Chondrocyte (in vitro differentiated cells): ENCODE measurements around the gene CACNG5. TPM values are rescaled to one million over a fixed set of nuclear protein-coding genes. Genes with fewer than 3 reads are reported as not detected.

Experiments
- DNase-seq: peaks from one replicate; pipeline ENCODE4 v3.0.0; 2021; ENCODE audit warnings: mixed read lengths, low spot score
- H3K27ac Mint-ChIP-seq: one replicate; pipeline ENCODE4 v1.8.0; 2021; ENCODE audit warnings: mild to moderate bottlenecking, moderate library complexity, mixed read lengths; ENCODE audit not compliant: unreplicated experiment
- H3K27me3 Mint-ChIP-seq: 2 replicates; pipeline ENCODE4 v1.8.0; 2021; ENCODE audit warnings: low read depth, mixed read lengths
- H3K36me3 Mint-ChIP-seq: 2 replicates; pipeline ENCODE4 v1.8.0; 2021; ENCODE audit warnings: low read depth, mixed read lengths
- H3K4me1 Mint-ChIP-seq: 2 replicates; pipeline ENCODE4 v1.8.0; 2021; ENCODE audit warnings: low read depth, mild to moderate bottlenecking, mixed read lengths
- H3K4me3 Mint-ChIP-seq: one replicate; pipeline ENCODE4 v1.8.0; 2021; ENCODE audit warnings: mild to moderate bottlenecking, moderate library complexity, mixed read lengths; ENCODE audit not compliant: unreplicated experiment
- H3K9me3 Mint-ChIP-seq: 2 replicates; pipeline ENCODE4 v1.8.0; 2021; ENCODE audit warnings: low read depth, mixed read lengths
- CTCF ChIP-seq: fragments of 200-600 bp; sonication (generic); IDR thresholded peaks from 2 replicates; pipeline ENCODE4 v1.5.0; 2021; ENCODE audit warnings: antibody characterized with exemption, mild to moderate bottlenecking, moderate library complexity
- long read RNA-seq: library from polyadenylated mRNA; stranded (forward); transcript quantifications from one replicate; pipeline ENCODE4 v2.0.0, GENCODE V29; 2021
- total RNA-seq: library from RNA; stranded (reverse); gene quantifications from 3 replicates; pipeline ENCODE4 v1.2.1, GENCODE V29; 2021

Gene CACNG5
- total RNA-seq, result not detected in 3 replicates
- long read RNA-seq, result 0 reads

GRCh38 chr17:66834919-66835454 lies at the start of gene CACNG5:
TSS of gene CACNG5 (plus strand) at chr17:66835117. CDS start at chr17:66877333, 42,216 bp downstream.
- DNase-seq, result no peak
- TF ChIP-seq CTCF, result no peak
- no peaks in the 10 kb centered on the region for H3K4me1 Mint-ChIP-seq
- peaks cover 68% of the 10 kb centered on the region for H3K27me3 Mint-ChIP-seq
- H3K4me3 Mint-ChIP-seq, result peak within 1 kb of the TSS; percentile 33
- no peak within 1 kb of the TSS for H3K27ac Mint-ChIP-seq
- no peaks in the 10 kb centered on the region for H3K9me3 Mint-ChIP-seq
- no peaks in the 10 kb centered on the region for H3K36me3 Mint-ChIP-seq

GRCh38 chr17:66786107-66786506 lies 48.8 kb upstream of the CACNG5 start:
- H3K4me3 Mint-ChIP-seq, result no peak overlapping the region
- peaks cover 9% of the 10 kb centered on the region for H3K4me1 Mint-ChIP-seq
- peak; percentile 42 for DNase-seq
- no peaks in the 10 kb centered on the region for H3K27me3 Mint-ChIP-seq
- no peak for TF ChIP-seq CTCF
- H3K36me3 Mint-ChIP-seq, result peaks cover 12% of the 10 kb centered on the region
- no peaks in the 10 kb centered on the region for H3K9me3 Mint-ChIP-seq
- H3K27ac Mint-ChIP-seq, result no peak overlapping the region

GRCh38 chr17:66787914-66788313 lies 47.0 kb upstream of the CACNG5 start:
- no peaks in the 10 kb centered on the region for H3K27me3 Mint-ChIP-seq
- TF ChIP-seq CTCF, result no peak
- H3K27ac Mint-ChIP-seq, result no peak overlapping the region
- DNase-seq, result no peak
- H3K4me1 Mint-ChIP-seq, result peaks cover 9% of the 10 kb centered on the region
- H3K9me3 Mint-ChIP-seq, result no peaks in the 10 kb centered on the region
- H3K36me3 Mint-ChIP-seq, result peaks cover 19% of the 10 kb centered on the region
- H3K4me3 Mint-ChIP-seq, result no peak overlapping the region

- no peak overlapping the region for H3K4me3 Mint-ChIP-seq
- no peak for TF ChIP-seq CTCF
- H3K9me3 Mint-ChIP-seq, result no peaks in the 10 kb centered on the region
- no peaks in the 10 kb centered on the region for H3K27me3 Mint-ChIP-seq
- H3K27ac Mint-ChIP-seq, result no peak overlapping the region
- H3K36me3 Mint-ChIP-seq, result peaks cover 22% of the 10 kb centered on the region
- peaks cover 9% of the 10 kb centered on the region for H3K4me1 Mint-ChIP-seq
- peak; percentile 51 for DNase-seq
These were observed 45.8 kb upstream of the CACNG5 start for GRCh38 chr17:66789093-66789492.

GRCh38 chr17:66789961-66790437 lies 44.9 kb upstream of the CACNG5 start:
- no peaks in the 10 kb centered on the region for H3K27me3 Mint-ChIP-seq
- no peak overlapping the region for H3K4me3 Mint-ChIP-seq
- peaks cover 22% of the 10 kb centered on the region for H3K36me3 Mint-ChIP-seq

More at GRCh38 chr17:66789961-66790437, 44.9 kb upstream of the CACNG5 start:
- peak; percentile 57 for DNase-seq
- TF ChIP-seq CTCF, result no peak
- no peak overlapping the region for H3K27ac Mint-ChIP-seq
- no peaks in the 10 kb centered on the region for H3K9me3 Mint-ChIP-seq
- peaks cover 9% of the 10 kb centered on the region for H3K4me1 Mint-ChIP-seq
